B cell (primary cell): ENCODE data around the gene ZNF438.
"Not testable (repeated sequence)": the region's sequence is repeated elsewhere in the genome, so short reads cannot be mapped to it uniquely, and the experiment has no call there.

Source experiments
- EZH2 ChIP-seq: IDR thresholded peaks from 2 replicates; pipeline ENCODE4 v1.6.1; 2012; ENCODE audit warnings: borderline replicate concordance, low read depth, mild to moderate bottlenecking, moderate library complexity, low read length; ENCODE audit not compliant: insufficient read depth, poor library complexity, severe bottlenecking
- TF ChIP-seq, protein P1 (sequence below): fragments of 200-600 bp; IDR thresholded peaks from one replicate; pipeline ENCODE4 v1.8.0; 2022; ENCODE audit warnings: antibody characterized with exemption, mild to moderate bottlenecking

DNA sequence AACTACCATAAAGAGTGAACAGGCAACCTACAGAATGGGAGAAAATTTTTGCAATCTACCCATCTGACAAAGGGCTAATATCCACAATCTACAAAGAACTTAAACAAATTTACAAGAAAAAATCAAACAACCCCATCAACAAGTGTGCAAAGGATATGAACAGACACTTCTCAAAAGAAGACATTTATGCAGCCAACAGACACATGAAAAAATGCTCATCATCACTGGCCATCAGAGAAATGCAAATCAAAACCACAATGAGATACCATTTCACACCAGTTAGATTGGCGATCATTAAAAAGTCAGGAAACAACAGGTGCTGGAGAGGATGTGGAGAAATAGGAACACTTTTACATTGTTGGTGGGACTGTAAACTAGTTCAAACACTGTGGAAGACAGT, 5.4 kb downstream of the ZNF438 start:
- TF ChIP-seq, protein P1, sequence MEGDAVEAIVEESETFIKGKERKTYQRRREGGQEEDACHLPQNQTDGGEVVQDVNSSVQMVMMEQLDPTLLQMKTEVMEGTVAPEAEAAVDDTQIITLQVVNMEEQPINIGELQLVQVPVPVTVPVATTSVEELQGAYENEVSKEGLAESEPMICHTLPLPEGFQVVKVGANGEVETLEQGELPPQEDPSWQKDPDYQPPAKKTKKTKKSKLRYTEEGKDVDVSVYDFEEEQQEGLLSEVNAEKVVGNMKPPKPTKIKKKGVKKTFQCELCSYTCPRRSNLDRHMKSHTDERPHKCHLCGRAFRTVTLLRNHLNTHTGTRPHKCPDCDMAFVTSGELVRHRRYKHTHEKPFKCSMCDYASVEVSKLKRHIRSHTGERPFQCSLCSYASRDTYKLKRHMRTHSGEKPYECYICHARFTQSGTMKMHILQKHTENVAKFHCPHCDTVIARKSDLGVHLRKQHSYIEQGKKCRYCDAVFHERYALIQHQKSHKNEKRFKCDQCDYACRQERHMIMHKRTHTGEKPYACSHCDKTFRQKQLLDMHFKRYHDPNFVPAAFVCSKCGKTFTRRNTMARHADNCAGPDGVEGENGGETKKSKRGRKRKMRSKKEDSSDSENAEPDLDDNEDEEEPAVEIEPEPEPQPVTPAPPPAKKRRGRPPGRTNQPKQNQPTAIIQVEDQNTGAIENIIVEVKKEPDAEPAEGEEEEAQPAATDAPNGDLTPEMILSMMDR, result not testable (repeated sequence)
- not testable (repeated sequence) for TF ChIP-seq EZH2
